ENCODE results near the gene ZC3H14.

GRCh38 chr14:88611878-88612277 lies 49.0 kb downstream of the ZC3H14 start:
- TF ChIP-seq CTCF (IDR thresholded peaks at IDR 0.05) (no peak), POLR2A (IDR thresholded peaks at IDR 0.05) (no peak)

All from adrenal gland (tissue), 5 donors.